Vagina (tissue), 2 donors: ENCODE measurements around the gene LYPD4. TPM values are rescaled to one million over a fixed set of nuclear protein-coding genes. Genes with fewer than 3 reads are reported as not detected.

Experiments used
- DNase-seq, 2 donors: peaks; one replicate each; pipeline ENCODE4 v3.0.0-alpha.2; 2017; ENCODE audit errors: extremely low spot score in 2 of 2
- H3K27ac ChIP-seq: fragments of 200-600 bp; sonication (generic); one replicate; pipeline ENCODE4 v1.5.1; 2019
- H3K27me3 ChIP-seq: fragments of 200-600 bp; sonication (generic); one replicate; pipeline ENCODE4 v1.5.1; 2019
- H3K36me3 ChIP-seq, 2 donors: fragments of 200-600 bp; sonication (generic); one replicate each; pipeline ENCODE4 v1.5.1; 2017 to 2019
- H3K4me1 ChIP-seq: fragments of 200-600 bp; sonication (generic); one replicate; pipeline ENCODE4 v1.5.1; 2019
- H3K4me3 ChIP-seq, 2 donors: fragments of 200-600 bp; sonication (generic); 1 replicate in 1 of 2; 2 replicates in 1 of 2; pipeline ENCODE4 v1.5.1; 2016 to 2019
- H3K9me3 ChIP-seq: fragments of 200-600 bp; sonication (generic); one replicate; pipeline ENCODE4 v1.5.1; 2019
- POLR2A ChIP-seq, 2 donors: fragments of 450-650 bp; IDR thresholded peaks; one replicate each; pipeline ENCODE4 v1.6.1; 2017; ENCODE audit warnings: antibody characterized with exemption in 2 of 2, mild to moderate bottlenecking in 2 of 2, moderate library complexity in 2 of 2
- POLR2AphosphoS5 ChIP-seq, 2 donors: sonication (generic); formaldehyde crosslinking; IDR thresholded peaks; one replicate each; pipeline ENCODE4 v1.9.0; 2017; ENCODE audit warnings: antibody characterized with exemption in 2 of 2, mild to moderate bottlenecking in 2 of 2, low read depth in 1 of 2; ENCODE audit not compliant: insufficient read depth in 1 of 2
- intact Hi-C: fragments of 100-400 bp; cut with DNase I; formaldehyde crosslinking; loops from one replicate; pipeline ENCODE4 v1.15.1; 2023
- total RNA-seq: library from RNA; depleted of rRNA; stranded (reverse); fragments of >200 nt; gene quantifications from one replicate; pipeline ENCODE4 v1.2.3, GENCODE V29; 2016
- TF ChIP-seq, protein P1 (sequence below), 3 experiments: fragments of 450-650 bp in 2 of 3; fragments of 200-600 bp in 1 of 3; sonication (generic) in 1 of 3; IDR thresholded peaks; one replicate each; pipeline ENCODE4 v1.5.1; 2017 to 2019; ENCODE audit warnings: antibody characterized with exemption in 3 of 3, mild to moderate bottlenecking in 2 of 3, moderate library complexity in 2 of 3

LYPD4 gene
- total RNA-seq, 1 donor from 2014 or later, result not detected

DNA sequence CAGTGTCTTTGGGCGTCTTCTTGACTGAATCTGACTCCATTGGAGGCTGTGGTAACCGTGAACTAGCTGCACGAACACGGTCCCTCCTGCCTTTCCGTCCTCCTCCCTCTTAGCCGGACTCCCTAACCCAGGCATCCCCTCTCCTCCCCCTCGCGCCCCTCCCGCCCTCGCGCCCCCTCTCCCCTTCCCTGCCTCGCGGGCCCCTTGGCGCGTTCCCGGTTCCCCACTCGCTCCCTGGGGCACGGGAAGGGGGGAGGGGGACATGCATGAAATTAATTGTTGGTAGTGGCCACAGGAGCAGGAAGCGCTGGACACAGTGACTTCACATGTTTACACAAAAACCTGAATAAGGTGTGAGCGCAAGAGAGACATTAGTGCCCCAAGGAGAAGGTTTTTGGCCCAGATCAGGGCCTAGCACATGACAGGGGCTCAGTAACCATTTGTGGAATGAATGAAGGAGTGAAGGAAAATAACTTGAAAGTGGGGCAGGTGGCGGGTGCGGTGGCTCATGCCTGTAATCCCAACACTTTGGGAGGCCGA, 638 bp upstream of the LYPD4 start:
- no peaks in the 10 kb centered on the region for H3K9me3 ChIP-seq

DNA sequence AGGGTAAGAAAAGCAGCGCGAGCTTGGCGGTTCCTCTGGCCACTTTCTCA, 343 bp upstream of the LYPD4 start, which contains the start of gene DMRTC2:
Gene DMRTC2, plus strand, starts transcription at position 42 of the 50 bp plus-strand sequence. CDS start 2,387 bp downstream, outside the sequence.
- Histone ChIP-seq H3K4me3 (no peak within 1 kb of the TSS), H3K27me3 (no peaks in the 10 kb centered on the region), H3K36me3 (no peaks in the 10 kb centered on the region), H3K9me3 (no peaks in the 10 kb centered on the region), H3K27ac (no peak within 1 kb of the TSS), H3K4me1 (no peaks in the 10 kb centered on the region)
- no peak for TF ChIP-seq POLR2AphosphoS5 (IDR thresholded peaks at IDR 0.05; ENCODE audit: insufficient read depth in 1 of 2, low read depth in 1 of 2)
- TF ChIP-seq, protein P1, sequence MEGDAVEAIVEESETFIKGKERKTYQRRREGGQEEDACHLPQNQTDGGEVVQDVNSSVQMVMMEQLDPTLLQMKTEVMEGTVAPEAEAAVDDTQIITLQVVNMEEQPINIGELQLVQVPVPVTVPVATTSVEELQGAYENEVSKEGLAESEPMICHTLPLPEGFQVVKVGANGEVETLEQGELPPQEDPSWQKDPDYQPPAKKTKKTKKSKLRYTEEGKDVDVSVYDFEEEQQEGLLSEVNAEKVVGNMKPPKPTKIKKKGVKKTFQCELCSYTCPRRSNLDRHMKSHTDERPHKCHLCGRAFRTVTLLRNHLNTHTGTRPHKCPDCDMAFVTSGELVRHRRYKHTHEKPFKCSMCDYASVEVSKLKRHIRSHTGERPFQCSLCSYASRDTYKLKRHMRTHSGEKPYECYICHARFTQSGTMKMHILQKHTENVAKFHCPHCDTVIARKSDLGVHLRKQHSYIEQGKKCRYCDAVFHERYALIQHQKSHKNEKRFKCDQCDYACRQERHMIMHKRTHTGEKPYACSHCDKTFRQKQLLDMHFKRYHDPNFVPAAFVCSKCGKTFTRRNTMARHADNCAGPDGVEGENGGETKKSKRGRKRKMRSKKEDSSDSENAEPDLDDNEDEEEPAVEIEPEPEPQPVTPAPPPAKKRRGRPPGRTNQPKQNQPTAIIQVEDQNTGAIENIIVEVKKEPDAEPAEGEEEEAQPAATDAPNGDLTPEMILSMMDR (IDR thresholded peaks at IDR 0.05), result no peak
- TF ChIP-seq POLR2A (IDR thresholded peaks at IDR 0.05), result no peak
- no peak for DNase-seq
- intact Hi-C loops, result no loop called here

More for the DNA sequence above, 638 bp upstream of the LYPD4 start:
- Histone ChIP-seq H3K36me3 (no peaks in the 10 kb centered on the region), H3K4me1 (no peaks in the 10 kb centered on the region), H3K27ac (no peak overlapping the region), H3K27me3 (no peaks in the 10 kb centered on the region), H3K4me3 (no peak overlapping the region)
- no peak for DNase-seq
- intact Hi-C loops, result no loop called here
- TF ChIP-seq, protein P1 (IDR thresholded peaks at IDR 0.05), result no peak
- TF ChIP-seq POLR2AphosphoS5 (IDR thresholded peaks at IDR 0.05; ENCODE audit: insufficient read depth in 1 of 2, low read depth in 1 of 2) (no peak), POLR2A (IDR thresholded peaks at IDR 0.05) (no peak)

DNA sequence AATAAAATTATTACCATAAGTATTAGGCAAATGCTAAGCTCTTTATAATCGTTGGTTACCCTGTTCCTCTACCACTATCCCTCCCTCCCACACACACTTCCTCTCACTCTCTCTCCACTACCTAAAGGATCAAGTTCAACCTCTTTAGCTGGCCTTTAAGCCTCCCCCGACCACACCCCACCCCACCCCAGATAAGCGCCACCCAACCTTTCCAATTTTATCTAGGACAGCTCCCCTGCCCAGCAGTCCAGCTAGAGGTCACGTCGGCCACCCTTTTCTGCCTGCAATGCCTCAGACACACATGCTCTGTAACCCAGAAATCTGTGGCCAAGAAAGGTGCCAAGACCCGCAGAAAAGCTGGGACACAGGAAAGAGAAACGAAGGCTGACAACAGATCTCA, 1.1 kb downstream of the LYPD4 start:
- no peak for DNase-seq
- no peaks in the 10 kb centered on the region for H3K9me3 ChIP-seq
- no peaks in the 10 kb centered on the region for H3K36me3 ChIP-seq
- TF ChIP-seq POLR2AphosphoS5 (IDR thresholded peaks at IDR 0.05; ENCODE audit: insufficient read depth in 1 of 2, low read depth in 1 of 2), result no peak
- TF ChIP-seq, protein P1 (IDR thresholded peaks at IDR 0.05), result no peak
- TF ChIP-seq POLR2A (IDR thresholded peaks at IDR 0.05), result no peak
- no peak overlapping the region for H3K27ac ChIP-seq
- intact Hi-C loops, result no loop called here
- no peak overlapping the region for H3K4me3 ChIP-seq
- H3K27me3 ChIP-seq, result no peaks in the 10 kb centered on the region
- no peaks in the 10 kb centered on the region for H3K4me1 ChIP-seq

DNA sequence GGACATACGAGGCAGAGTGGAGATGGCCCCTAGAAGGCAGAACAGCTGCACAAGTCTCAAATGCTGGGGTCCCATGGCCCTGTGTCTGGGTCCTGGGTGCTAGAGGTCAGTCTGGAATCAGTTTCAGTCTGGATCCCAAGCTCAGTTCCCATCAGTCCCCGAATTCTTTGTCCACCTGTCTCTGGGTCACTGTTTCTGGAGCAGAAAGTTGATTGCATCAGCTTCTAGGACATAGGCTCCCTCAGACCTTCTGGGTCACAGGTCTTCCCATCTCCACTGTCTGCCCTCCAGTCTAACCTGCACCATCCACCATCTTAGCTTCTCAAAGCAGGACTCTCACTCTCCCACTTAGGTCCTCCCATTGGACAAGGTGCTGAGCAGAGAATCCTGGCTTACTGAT, 5.3 kb downstream of the LYPD4 start:
- H3K4me1 ChIP-seq, result no peaks in the 10 kb centered on the region
- H3K9me3 ChIP-seq, result no peaks in the 10 kb centered on the region
- H3K36me3 ChIP-seq, result no peaks in the 10 kb centered on the region
- intact Hi-C loops, result no loop called here
- H3K27me3 ChIP-seq, result no peaks in the 10 kb centered on the region
- H3K4me3 ChIP-seq, result no peak overlapping the region
- no peak for DNase-seq
- H3K27ac ChIP-seq, result no peak overlapping the region
- TF ChIP-seq POLR2AphosphoS5 (IDR thresholded peaks at IDR 0.05; ENCODE audit: insufficient read depth in 1 of 2, low read depth in 1 of 2), result no peak
- TF ChIP-seq, protein P1 (IDR thresholded peaks at IDR 0.05), result no peak
- no peak for TF ChIP-seq POLR2A (IDR thresholded peaks at IDR 0.05)

DNA sequence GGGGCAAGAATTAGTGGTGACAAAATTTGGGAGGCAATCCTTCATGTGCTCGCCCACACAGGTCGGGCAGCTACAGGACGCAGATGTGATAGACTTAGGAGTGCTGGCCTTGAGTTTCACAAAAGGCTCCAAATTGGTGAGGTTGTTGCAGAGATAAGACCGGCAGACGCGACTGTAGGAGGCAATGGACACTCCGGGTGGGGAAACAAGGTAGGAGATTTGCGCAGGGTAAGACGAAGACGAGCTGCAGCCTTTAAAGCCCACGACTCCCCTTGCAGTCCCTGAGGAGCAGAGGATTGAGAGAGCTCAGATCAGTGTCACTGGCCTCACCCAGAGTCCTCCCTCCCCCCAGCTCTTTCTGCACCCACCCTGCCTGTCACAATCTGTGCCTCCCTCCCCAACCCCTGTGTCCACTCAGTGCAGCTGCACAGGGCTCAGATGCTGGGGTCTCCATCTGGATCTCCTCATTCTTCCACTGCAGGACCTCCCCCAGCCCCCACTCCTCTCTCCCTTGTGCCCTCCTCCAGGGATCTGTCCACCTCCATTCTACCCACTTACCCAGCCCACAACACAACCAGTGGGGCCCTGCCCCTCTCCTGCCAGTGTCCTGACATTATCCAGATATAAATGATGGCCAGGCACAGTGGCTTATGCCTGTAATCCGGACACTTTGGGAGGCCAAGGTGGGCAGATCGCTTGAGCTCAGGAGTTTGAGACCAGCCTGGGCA, 6.3 kb downstream of the LYPD4 start:
- H3K36me3 ChIP-seq, result no peaks in the 10 kb centered on the region
- no peaks in the 10 kb centered on the region for H3K9me3 ChIP-seq
- H3K27me3 ChIP-seq, result no peaks in the 10 kb centered on the region
- no peak for DNase-seq
- H3K4me1 ChIP-seq, result no peaks in the 10 kb centered on the region
- no peak overlapping the region for H3K27ac ChIP-seq
- intact Hi-C loops, result no loop called here
- TF ChIP-seq, protein P1 (IDR thresholded peaks at IDR 0.05), result no peak
- TF ChIP-seq POLR2AphosphoS5 (IDR thresholded peaks at IDR 0.05; ENCODE audit: insufficient read depth in 1 of 2, low read depth in 1 of 2) (no peak), POLR2A (IDR thresholded peaks at IDR 0.05) (no peak)
- no peak overlapping the region for H3K4me3 ChIP-seq
